HEK293 (cell line): ENCODE measurements around the gene UQCR11.

ENCODE experiments used
- CTCF ChIA-PET: fragments of 350-600 bp; formaldehyde crosslinking; extraction: SDS; loops from one replicate; lab custom pipeline; 2021; ENCODE audit warnings: antibody characterized with exemption; lab: Yijun Ruan, JAX
- POLR2A ChIA-PET: fragments of 300-600 bp; formaldehyde crosslinking; extraction: SDS; loops from one replicate; lab custom pipeline; 2020; ENCODE audit warnings: antibody characterized with exemption, inconsistent platforms; lab: Yijun Ruan, JAX
- H3K27ac ChIP-seq: fragments of 200-500 bp; sonication (Bioruptor generic); 2 replicates; pipeline ENCODE4 v1.5.1; 2014; ENCODE audit warnings: low read depth, low read length, control low read depth, inconsistent platforms; ENCODE audit errors: extremely low read depth
- H3K36me3 ChIP-seq, 2 experiments: fragments of 200-500 bp in 1 of 2; sonication (Bioruptor generic) in 1 of 2; 1 replicate in 1 of 2; 2 replicates in 1 of 2; pipeline ENCODE4 v1.5.1; 2014 to 2017; ENCODE audit warnings: inconsistent platforms in 2 of 2, low read length in 2 of 2; ENCODE audit not compliant: control insufficient read depth in 2 of 2, insufficient read depth in 1 of 2
- H3K4me1 ChIP-seq: fragments of 200-500 bp; sonication (Bioruptor generic); 2 replicates; pipeline ENCODE4 v1.5.1; 2014; ENCODE audit warnings: mild to moderate bottlenecking, low read length, inconsistent platforms; ENCODE audit not compliant: control insufficient read depth, insufficient read depth
- H3K4me3 ChIP-seq: 2 replicates; pipeline ENCODE4 v1.5.1; 2011; ENCODE audit warnings: low read depth, mild to moderate bottlenecking, control low read depth, low read length, moderate library complexity
- H3K9me3 ChIP-seq: fragments of 200-500 bp; sonication (Bioruptor generic); 2 replicates; pipeline ENCODE4 v1.5.1; 2014; ENCODE audit warnings: low read depth, low read length, inconsistent platforms; ENCODE audit not compliant: control insufficient read depth, insufficient read depth
- IKZF3 ChIP-seq: fragments of 450-650 bp; IDR thresholded peaks from 2 replicates; pipeline ENCODE4 v1.5.0; 2018; ENCODE audit warnings: missing biosample characterization, mild to moderate bottlenecking, missing genetic modification characterization, moderate library complexity
- ZBTB17 ChIP-seq: fragments of 450-650 bp; formaldehyde crosslinking; IDR thresholded peaks from 2 replicates; pipeline ENCODE4 v1.5.1; 2016; ENCODE audit warnings: missing biosample characterization, missing genetic modification characterization
- ZBTB20 ChIP-seq: fragments of 450-650 bp; formaldehyde crosslinking; IDR thresholded peaks from 2 replicates; pipeline ENCODE4 v1.5.1; 2016; ENCODE audit warnings: missing biosample characterization, missing genetic modification characterization
- ZBTB8A ChIP-seq: fragments of 450-650 bp; formaldehyde crosslinking; IDR thresholded peaks from 2 replicates; pipeline ENCODE4 v1.5.1; 2016; ENCODE audit warnings: missing biosample characterization, missing genetic modification characterization
- ZIC2 ChIP-seq: fragments of 450-650 bp; formaldehyde crosslinking; IDR thresholded peaks from 2 replicates; pipeline ENCODE4 v1.5.1; 2016; ENCODE audit warnings: missing biosample characterization, missing genetic modification characterization
- ZNF10 ChIP-seq: fragments of 450-650 bp; formaldehyde crosslinking; IDR thresholded peaks from 2 replicates; pipeline ENCODE4 v1.5.1; 2017; ENCODE audit warnings: missing biosample characterization, missing genetic modification characterization
- ZNF175 ChIP-seq: fragments of 450-650 bp; formaldehyde crosslinking; IDR thresholded peaks from 2 replicates; pipeline ENCODE4 v1.5.1; 2016; ENCODE audit warnings: missing biosample characterization, missing genetic modification characterization
- ZNF184 ChIP-seq: fragments of 450-650 bp; IDR thresholded peaks from 2 replicates; pipeline ENCODE4 v1.5.1; 2018; ENCODE audit warnings: missing biosample characterization, mild to moderate bottlenecking, missing genetic modification characterization
- ZNF2 ChIP-seq: fragments of 450-650 bp; formaldehyde crosslinking; IDR thresholded peaks from 2 replicates; pipeline ENCODE4 v1.5.1; 2016; ENCODE audit warnings: missing biosample characterization, missing genetic modification characterization
- ZNF214 ChIP-seq: fragments of 450-650 bp; formaldehyde crosslinking; IDR thresholded peaks from 2 replicates; pipeline ENCODE4 v1.5.1; 2017; ENCODE audit warnings: missing biosample characterization, mild to moderate bottlenecking, missing genetic modification characterization, borderline replicate concordance
- ZNF335 ChIP-seq: fragments of 450-650 bp; formaldehyde crosslinking; conservative IDR thresholded peaks from 2 replicates; pipeline ENCODE4 v1.5.1; 2016; ENCODE audit warnings: missing biosample characterization, missing genetic modification characterization
- ZNF416 ChIP-seq: fragments of 450-650 bp; formaldehyde crosslinking; IDR thresholded peaks from 2 replicates; pipeline ENCODE4 v1.5.1; 2016; ENCODE audit warnings: missing biosample characterization, missing genetic modification characterization
- ZSCAN30 ChIP-seq: fragments of 450-650 bp; IDR thresholded peaks from 2 replicates; pipeline ENCODE4 v1.5.1; 2018; ENCODE audit warnings: missing biosample characterization, mild to moderate bottlenecking, missing genetic modification characterization, moderate library complexity
- ZXDB ChIP-seq: fragments of 450-650 bp; formaldehyde crosslinking; IDR thresholded peaks from 2 replicates; pipeline ENCODE4 v1.5.1; 2016; ENCODE audit warnings: missing biosample characterization, missing genetic modification characterization
- TF ChIP-seq, protein P1 (sequence below): fragments of 450-650 bp; formaldehyde crosslinking; IDR thresholded peaks from 2 replicates; pipeline ENCODE4 v1.5.1; 2016; ENCODE audit warnings: missing biosample characterization, missing genetic modification characterization, borderline replicate concordance
- TF ChIP-seq, protein P2 (sequence below): fragments of 450-650 bp; formaldehyde crosslinking; IDR thresholded peaks from 2 replicates; pipeline ENCODE4 v1.5.1; 2016; ENCODE audit warnings: missing biosample characterization, missing genetic modification characterization
- TF ChIP-seq, protein P3 (sequence below): fragments of 450-650 bp; formaldehyde crosslinking; IDR thresholded peaks from 2 replicates; pipeline ENCODE4 v1.5.1; 2016; ENCODE audit warnings: missing biosample characterization, missing genetic modification characterization

The UQCR11 gene

DNA sequence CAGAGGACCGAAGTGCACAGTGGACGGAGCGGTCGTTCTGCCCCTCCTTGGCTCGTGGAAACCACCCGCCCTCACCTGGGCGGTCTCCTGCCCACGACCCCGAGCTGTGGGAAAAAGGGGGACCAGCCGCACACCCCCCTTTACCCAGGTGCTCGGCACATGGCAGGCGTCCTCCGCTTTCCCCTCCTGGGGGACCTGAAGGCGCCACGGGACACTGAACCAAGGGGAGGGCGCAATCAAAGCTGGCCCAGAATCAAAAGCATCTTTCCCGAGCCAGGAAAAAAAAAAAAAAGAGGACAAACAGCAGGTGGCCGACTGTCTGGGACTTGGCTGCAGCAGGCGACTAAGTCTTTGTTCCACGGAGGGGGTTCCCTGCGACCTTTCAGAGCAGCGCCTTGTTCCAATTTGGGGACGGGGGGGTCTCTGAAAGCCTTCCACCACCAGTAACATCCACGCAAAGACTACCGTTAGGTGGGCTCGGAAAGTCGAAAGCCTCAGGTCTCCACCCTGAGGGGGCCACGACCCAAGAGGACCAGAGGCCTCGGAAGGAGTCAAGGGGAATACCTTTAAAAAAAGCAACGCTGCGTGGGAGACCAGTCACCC is 13.7 kb downstream of the UQCR11 start (continued):
- TF ChIP-seq, protein P1, sequence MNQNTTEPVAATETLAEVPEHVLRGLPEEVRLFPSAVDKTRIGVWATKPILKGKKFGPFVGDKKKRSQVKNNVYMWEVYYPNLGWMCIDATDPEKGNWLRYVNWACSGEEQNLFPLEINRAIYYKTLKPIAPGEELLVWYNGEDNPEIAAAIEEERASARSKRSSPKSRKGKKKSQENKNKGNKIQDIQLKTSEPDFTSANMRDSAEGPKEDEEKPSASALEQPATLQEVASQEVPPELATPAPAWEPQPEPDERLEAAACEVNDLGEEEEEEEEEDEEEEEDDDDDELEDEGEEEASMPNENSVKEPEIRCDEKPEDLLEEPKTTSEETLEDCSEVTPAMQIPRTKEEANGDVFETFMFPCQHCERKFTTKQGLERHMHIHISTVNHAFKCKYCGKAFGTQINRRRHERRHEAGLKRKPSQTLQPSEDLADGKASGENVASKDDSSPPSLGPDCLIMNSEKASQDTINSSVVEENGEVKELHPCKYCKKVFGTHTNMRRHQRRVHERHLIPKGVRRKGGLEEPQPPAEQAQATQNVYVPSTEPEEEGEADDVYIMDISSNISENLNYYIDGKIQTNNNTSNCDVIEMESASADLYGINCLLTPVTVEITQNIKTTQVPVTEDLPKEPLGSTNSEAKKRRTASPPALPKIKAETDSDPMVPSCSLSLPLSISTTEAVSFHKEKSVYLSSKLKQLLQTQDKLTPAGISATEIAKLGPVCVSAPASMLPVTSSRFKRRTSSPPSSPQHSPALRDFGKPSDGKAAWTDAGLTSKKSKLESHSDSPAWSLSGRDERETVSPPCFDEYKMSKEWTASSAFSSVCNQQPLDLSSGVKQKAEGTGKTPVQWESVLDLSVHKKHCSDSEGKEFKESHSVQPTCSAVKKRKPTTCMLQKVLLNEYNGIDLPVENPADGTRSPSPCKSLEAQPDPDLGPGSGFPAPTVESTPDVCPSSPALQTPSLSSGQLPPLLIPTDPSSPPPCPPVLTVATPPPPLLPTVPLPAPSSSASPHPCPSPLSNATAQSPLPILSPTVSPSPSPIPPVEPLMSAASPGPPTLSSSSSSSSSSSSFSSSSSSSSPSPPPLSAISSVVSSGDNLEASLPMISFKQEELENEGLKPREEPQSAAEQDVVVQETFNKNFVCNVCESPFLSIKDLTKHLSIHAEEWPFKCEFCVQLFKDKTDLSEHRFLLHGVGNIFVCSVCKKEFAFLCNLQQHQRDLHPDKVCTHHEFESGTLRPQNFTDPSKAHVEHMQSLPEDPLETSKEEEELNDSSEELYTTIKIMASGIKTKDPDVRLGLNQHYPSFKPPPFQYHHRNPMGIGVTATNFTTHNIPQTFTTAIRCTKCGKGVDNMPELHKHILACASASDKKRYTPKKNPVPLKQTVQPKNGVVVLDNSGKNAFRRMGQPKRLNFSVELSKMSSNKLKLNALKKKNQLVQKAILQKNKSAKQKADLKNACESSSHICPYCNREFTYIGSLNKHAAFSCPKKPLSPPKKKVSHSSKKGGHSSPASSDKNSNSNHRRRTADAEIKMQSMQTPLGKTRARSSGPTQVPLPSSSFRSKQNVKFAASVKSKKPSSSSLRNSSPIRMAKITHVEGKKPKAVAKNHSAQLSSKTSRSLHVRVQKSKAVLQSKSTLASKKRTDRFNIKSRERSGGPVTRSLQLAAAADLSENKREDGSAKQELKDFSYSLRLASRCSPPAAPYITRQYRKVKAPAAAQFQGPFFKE (tag by site-specific recombination): no peak
- peak; percentile 82 for TF ChIP-seq ZIC2 (tag by site-specific recombination)
- TF ChIP-seq, protein P2, sequence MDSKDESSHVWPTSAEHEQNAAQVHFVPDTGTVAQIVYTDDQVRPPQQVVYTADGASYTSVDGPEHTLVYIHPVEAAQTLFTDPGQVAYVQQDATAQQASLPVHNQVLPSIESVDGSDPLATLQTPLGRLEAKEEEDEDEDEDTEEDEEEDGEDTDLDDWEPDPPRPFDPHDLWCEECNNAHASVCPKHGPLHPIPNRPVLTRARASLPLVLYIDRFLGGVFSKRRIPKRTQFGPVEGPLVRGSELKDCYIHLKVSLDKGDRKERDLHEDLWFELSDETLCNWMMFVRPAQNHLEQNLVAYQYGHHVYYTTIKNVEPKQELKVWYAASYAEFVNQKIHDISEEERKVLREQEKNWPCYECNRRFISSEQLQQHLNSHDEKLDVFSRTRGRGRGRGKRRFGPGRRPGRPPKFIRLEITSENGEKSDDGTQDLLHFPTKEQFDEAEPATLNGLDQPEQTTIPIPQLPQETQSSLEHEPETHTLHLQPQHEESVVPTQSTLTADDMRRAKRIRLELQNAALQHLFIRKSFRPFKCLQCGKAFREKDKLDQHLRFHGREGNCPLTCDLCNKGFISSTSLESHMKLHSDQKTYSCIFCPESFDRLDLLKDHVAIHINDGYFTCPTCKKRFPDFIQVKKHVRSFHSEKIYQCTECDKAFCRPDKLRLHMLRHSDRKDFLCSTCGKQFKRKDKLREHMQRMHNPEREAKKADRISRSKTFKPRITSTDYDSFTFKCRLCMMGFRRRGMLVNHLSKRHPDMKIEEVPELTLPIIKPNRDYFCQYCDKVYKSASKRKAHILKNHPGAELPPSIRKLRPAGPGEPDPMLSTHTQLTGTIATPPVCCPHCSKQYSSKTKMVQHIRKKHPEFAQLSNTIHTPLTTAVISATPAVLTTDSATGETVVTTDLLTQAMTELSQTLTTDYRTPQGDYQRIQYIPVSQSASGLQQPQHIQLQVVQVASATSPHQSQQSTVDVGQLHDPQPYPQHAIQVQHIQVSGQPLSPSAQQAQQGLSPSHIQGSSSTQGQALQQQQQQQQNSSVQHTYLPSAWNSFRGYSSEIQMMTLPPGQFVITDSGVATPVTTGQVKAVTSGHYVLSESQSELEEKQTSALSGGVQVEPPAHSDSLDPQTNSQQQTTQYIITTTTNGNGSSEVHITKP (tag by site-specific recombination): no peak
- TF ChIP-seq, all 188 proteins: peak for 3

DNA sequence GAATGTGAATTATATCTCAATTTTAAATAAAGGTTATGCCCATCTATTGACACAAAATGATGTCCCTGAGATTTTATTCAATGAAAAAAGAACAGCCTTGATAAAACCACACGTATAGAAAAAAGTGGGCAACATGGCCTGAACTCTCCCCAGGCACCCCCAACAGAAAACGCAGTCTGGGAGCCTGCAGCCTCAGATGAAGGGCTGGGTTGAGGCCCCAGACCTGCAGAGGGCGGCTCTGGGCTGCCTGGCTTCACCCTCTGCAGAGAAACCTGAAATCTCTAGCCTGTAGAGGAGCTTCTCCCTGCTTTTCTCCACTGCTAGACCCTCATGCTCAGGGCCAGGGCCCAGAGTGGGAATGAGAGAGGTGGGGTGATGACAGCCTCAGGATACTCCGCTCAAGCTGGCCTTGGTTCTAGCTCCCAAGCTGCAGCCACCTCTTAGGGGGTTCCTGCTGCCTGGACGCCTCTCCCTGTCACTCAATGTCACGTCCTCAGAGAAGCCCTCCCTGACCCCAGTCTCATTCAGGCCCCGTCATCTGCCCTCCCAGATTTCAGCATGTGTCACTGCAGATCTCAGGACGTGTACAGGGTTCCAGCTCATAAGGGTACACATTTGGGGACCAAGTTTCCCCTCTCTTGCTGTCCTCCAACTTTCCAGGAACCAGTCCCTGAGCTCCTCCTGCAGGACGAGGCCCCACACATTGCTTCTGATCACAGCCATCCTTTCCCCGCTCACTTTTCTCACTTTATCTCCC is 14.4 kb downstream of the UQCR11 start:
- H3K4me3 ChIP-seq: peak overlapping the region; percentile 84
- H3K36me3 ChIP-seq: peaks cover 7 to 23% of the 10 kb centered on the region in 2 experiments; a peak in 2 of 3 replicates
- ChIA-PET CTCF (interaction anchor here (0.5 to 2.0 kb wide), 7 partner anchors 15 to 235 kb away, joined by 3 to 8 read pairs (median 4); no protein-coding TSS in a partner anchor), POLR2A (interaction anchor here (0.5 to 1.6 kb wide), 4 partner anchors 9 to 118 kb away, joined by 3 to 7 read pairs (median 4); partner anchors contain the start of genes TCF3 and UQCR11)
- peak overlapping the region; percentile 100 for H3K27ac ChIP-seq
- H3K4me1 ChIP-seq: no peaks in the 10 kb centered on the region
- TF ChIP-seq ZNF214 (tag by site-specific recombination): no peak
- peak; percentile 92 for TF ChIP-seq ZNF335 (tag by site-specific recombination)
- TF ChIP-seq ZNF10 (tag by site-specific recombination): no peak
- no peak for TF ChIP-seq ZBTB17 (tag by site-specific recombination)
- TF ChIP-seq ZSCAN30 (tag by site-specific recombination): peak; percentile 34; the same call in 1 of the 2 replicates
- 0 out of 2 replicates have a peak, but pooled peaks have one; percentile 9 for TF ChIP-seq IKZF3 (tag by site-specific recombination)
- no peak for TF ChIP-seq ZNF175
- TF ChIP-seq ZBTB8A (tag by site-specific recombination): peak; percentile 49
- TF ChIP-seq, protein P3, sequence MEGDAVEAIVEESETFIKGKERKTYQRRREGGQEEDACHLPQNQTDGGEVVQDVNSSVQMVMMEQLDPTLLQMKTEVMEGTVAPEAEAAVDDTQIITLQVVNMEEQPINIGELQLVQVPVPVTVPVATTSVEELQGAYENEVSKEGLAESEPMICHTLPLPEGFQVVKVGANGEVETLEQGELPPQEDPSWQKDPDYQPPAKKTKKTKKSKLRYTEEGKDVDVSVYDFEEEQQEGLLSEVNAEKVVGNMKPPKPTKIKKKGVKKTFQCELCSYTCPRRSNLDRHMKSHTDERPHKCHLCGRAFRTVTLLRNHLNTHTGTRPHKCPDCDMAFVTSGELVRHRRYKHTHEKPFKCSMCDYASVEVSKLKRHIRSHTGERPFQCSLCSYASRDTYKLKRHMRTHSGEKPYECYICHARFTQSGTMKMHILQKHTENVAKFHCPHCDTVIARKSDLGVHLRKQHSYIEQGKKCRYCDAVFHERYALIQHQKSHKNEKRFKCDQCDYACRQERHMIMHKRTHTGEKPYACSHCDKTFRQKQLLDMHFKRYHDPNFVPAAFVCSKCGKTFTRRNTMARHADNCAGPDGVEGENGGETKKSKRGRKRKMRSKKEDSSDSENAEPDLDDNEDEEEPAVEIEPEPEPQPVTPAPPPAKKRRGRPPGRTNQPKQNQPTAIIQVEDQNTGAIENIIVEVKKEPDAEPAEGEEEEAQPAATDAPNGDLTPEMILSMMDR (tag by site-specific recombination): 0 out of 2 replicates have a peak, but pooled peaks have one; percentile 22
- TF ChIP-seq, protein P2 (tag by site-specific recombination): peak; percentile 85
- 0 out of 2 replicates have a peak, but pooled peaks have one; percentile 27 for TF ChIP-seq ZNF184 (tag by site-specific recombination)
- TF ChIP-seq ZXDB (tag by site-specific recombination): 0 out of 2 replicates have a peak, but pooled peaks have one; percentile 3
- TF ChIP-seq ZNF2 (tag by site-specific recombination): 0 out of 2 replicates have a peak, but pooled peaks have one; percentile 9
- no peak for TF ChIP-seq ZNF416 (tag by site-specific recombination)
- TF ChIP-seq ZBTB20 (tag by site-specific recombination): peak; percentile 64
- H3K9me3 ChIP-seq: no peaks in the 10 kb centered on the region
